ENCODE measurements around the gene ALOX15B.

Gene ALOX15B

DNA sequence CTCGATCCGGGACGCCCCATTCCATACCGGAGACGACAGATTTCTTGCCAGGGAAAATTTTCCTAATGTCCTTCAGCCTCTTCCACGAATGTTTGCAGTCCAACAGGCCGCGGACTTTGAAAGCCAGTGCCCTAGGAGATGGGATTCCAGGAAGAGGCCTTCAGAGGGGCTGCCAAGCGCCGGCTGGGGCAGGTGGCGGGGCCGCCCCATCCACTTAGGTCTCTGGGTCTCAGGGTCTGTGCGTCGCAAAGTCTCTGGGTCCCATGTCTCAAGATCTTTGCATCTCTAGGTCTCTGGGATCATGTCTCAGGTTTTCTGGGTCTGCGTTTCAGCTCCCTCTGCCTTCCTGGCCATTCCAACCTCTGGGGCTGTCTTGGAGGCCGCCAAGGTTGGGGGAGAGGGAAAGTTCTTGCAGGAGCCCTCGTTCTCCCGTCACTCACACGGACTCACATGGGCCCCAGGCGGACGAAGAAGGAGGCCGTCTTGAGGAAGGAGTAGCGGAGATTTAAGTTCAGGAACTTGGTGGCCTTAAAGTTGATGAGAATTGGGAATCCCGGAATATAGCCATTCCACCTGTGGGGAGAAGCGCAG lies 41.4 kb downstream of the ALOX15B start:
- DNase-seq (ENCODE audit: low spot score): no peak

- no peak for DNase-seq (ENCODE audit: low spot score)
Observed at GRCh38 chr17:8080799-8081219, 42.0 kb downstream of the ALOX15B start.

DNA sequence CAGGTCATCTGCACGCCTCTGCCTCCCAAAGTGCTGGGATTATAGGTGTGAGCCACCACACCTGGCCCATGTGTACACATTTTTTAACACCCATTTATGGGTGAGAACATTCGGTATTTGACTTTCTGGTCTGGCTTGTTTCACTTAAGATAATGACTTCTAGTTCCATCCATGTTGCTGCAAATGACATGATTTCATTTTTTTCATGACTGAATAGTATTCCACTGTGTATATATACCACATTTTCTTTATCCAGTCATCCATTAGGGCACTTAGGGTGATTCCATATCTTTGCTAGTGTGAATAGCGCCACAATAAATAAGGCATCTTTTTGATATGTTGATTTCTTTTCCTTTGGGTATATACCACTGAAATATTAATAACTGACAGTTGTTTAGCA lies 43.0 kb downstream of the ALOX15B start:
- DNase-seq (ENCODE audit: low spot score): no peak

- DNase-seq (ENCODE audit: low spot score): no peak
Observed at GRCh38 chr17:8082292-8082691, 43.4 kb downstream of the ALOX15B start.

- DNase-seq (ENCODE audit: low spot score): no peak
Observed at GRCh38 chr17:8084250-8084649, 45.4 kb downstream of the ALOX15B start.

DNA sequence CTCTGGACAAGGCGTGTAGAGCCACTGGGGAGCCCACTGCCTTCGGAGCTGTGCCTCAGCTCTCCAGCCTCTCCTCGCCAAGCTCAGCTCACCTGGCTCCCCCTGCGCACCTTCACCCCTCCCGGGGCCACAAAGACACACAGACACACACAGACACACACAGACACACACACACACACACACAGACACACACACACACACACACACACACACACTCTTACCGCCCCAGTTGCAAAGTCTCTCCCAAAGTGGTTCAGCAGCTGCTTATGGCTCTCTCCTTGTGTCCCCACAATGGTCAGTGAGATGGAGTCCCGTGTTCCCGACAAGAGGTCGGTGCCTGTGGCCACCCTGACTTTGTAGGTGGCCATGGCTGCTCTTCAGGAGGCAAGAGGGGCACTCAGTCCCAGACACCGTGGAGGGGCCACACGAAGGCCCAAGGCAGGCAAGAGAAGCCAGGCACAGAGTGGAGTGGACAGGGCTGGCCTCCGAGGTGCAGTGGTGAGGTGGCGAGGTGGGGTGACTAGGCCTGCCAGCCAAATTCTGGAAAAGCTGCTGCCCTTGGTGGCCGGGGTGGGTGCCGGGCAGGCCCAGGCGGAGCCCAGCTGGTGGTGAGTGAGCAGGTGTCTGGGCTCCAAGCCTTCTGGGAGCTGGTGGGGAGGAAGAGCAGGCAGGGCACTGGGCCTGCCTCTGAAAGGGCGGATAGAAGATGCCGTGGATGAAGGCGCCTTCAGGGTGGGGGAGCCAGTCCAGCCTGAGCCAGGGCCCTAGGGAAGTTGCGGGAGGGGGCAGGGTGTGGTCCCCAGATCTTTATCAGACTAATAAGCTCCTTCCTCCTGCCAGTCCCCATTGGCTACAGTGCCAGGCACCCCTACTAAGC lies 48.5 kb downstream of the ALOX15B start, which contains the start of gene ALOX12B:
Gene ALOX12B, minus strand, starts transcription at position 642 of the 877 bp plus-strand sequence. Its CDS starts 274 bp downstream, at position 368.
- DNase-seq (ENCODE audit: low spot score): no peak

DNA sequence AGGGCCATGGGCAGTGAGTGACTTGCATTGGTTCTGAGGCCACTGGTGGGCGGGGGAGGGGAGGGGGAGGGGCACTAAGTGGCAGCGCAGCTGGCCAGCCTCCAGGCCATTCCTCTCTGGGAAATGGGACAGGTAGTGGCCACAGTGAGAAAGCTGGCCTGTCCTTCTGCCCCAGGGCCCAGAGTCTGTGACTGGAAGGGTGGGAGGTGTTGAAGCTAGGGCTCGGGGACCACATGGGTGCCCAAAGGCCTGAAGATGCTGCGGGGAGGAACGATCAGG lies 49.0 kb downstream of the ALOX15B start:
- DNase-seq (ENCODE audit: low spot score): no peak

DNA sequence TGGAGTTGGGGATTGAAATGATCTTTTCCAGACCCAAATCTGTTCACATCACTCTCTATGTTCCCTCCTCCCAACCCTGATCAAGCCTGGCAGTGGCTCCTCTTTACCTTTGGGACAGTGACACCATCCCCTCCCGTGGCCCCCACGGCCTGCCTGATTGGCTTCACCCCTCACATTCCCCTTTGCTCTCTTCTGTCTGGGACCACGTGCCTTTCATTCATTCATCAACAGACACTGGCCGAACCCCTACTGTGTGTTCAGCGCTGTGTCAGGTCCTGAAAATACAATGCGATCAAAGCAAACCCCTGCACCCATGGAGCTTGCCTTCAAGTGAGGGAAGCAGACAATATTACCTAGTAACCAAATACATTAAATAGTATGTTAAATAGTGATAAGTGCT lies 50.9 kb downstream of the ALOX15B start:
- no peak for DNase-seq (ENCODE audit: low spot score)

DNA sequence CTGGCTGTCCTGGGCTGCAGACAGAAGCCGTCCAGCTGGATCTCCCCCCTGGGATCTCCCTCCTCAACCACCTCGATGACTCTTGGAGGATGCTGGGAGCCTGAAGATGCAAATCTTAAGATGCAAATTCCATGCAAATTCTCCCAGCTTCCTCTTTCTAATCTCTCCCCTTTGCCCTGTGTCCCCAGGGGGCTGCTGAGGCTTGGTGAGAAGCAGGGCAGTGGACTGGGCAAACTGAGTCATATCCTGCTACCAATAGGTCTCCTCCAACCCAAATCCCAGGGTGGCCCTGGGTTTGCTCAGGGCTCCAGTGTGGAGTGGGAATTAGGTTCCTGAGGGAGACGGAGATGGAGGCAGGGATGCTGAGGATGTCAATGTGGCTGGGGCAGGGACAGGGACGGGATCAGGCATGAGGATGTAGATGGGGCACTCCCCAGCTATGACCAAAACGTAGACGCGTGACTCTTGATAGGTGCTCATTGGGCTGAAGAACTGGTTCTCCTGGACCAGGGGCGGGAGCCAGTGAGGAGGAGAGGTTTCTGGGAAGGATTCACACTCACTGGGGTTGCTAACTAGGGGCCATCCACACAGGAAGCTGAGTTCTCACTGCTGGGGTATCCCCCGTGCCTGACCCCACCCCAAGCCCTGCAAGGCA lies 52.3 kb downstream of the ALOX15B start:
- DNase-seq (ENCODE audit: low spot score): no peak

DNA sequence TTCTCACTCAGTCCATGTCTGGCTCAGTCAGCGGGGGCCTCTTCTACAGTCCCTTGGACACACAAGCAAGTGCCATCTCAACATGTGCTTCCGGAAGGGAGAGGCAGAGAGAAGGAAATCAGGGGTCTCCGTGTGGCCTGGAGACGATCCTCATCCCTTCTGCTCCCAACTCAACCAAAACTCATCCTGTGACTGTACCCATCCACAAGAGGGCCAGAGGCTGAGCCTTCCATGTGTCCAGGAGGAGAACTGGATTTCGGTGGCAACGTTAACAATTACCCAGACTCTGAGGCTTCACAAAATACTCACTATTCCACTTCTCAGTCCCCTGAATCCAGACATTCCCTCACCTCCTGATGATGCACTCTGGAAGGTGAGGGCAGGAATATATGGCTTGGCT lies 56.5 kb downstream of the ALOX15B start:
- no peak for DNase-seq (ENCODE audit: low spot score)

GRCh38 chr17:8096541-8096940 lies 57.7 kb downstream of the ALOX15B start:
- DNase-seq (ENCODE audit: low spot score): no peak
